PC-9 (cell line): ENCODE measurements around the gene TOPBP1.

Source experiments
- CTCF ChIP-seq: fragments of 200-600 bp; sonication (generic); conservative IDR thresholded peaks from 2 replicates; pipeline ENCODE4 v1.6.1; 2017; ENCODE audit warnings: mixed run types, antibody characterized with exemption, mild to moderate bottlenecking, moderate library complexity
- EZH2 ChIP-seq: fragments of 200-600 bp; sonication (generic); IDR thresholded peaks from 2 replicates; pipeline ENCODE4 v1.8.0; 2017; ENCODE audit warnings: antibody characterized with exemption, low read depth

GRCh38 chr3:133575086-133575485, 86.7 kb downstream of the TOPBP1 start:
- TF ChIP-seq CTCF: no peak
- TF ChIP-seq EZH2: no peak
